A673 (cell line): ENCODE data around the gene ATG9B. TPM values are rescaled to one million over a fixed set of nuclear protein-coding genes. Genes with fewer than 3 reads are reported as not detected.

Experiments
- BruUV-seq: library from RNA; stranded (reverse); fragments of 400-500 nt; replicated peaks from 2 replicates; lab custom pipeline; 2021; lab: Mats Ljungman, UMichigan
- CTCF ChIA-PET: fragments of 300-600 bp; sonication (Branson Sonifier 250); formaldehyde crosslinking; loops from one replicate; lab custom pipeline; 2022; ENCODE audit warnings: antibody characterized with exemption; lab: Charles Lee
- POLR2A ChIA-PET: fragments of 300-600 bp; sonication (Branson Sonifier 250); formaldehyde crosslinking; loops from one replicate; lab custom pipeline; 2022; ENCODE audit warnings: antibody characterized with exemption; ENCODE audit not compliant: low non-redundant PET; lab: Charles Lee
- DNase-seq: peaks from one replicate; pipeline ENCODE4 v3.0.0-alpha.2; 2015; ENCODE audit warnings: low spot score
- H3K27ac ChIP-seq: fragments of 200-600 bp; sonication (generic); 2 replicates; pipeline ENCODE4 v1.5.1; 2016; ENCODE audit warnings: mixed run types, low read depth, mild to moderate bottlenecking, mixed read lengths, antibody characterized with exemption, low read length; ENCODE audit not compliant: poor library complexity, severe bottlenecking
- H3K27me3 ChIP-seq: fragments of 200-600 bp; sonication (generic); replicated peaks from 2 replicates; pipeline ENCODE4 v1.6.1; 2017; ENCODE audit warnings: mixed run types, low read depth, mild to moderate bottlenecking, mixed read lengths, antibody characterized with exemption, low read length; ENCODE audit not compliant: insufficient read depth, poor library complexity
- H3K36me3 ChIP-seq: fragments of 200-600 bp; sonication (generic); 2 replicates; pipeline ENCODE4 v1.6.1; 2016; ENCODE audit warnings: mixed run types, mild to moderate bottlenecking, mixed read lengths, antibody characterized with exemption, low read length; ENCODE audit not compliant: insufficient read depth, poor library complexity, severe bottlenecking
- H3K4me1 ChIP-seq: fragments of 200-600 bp; sonication (generic); 2 replicates; pipeline ENCODE4 v1.6.1; 2017; ENCODE audit warnings: mixed run types, mild to moderate bottlenecking, mixed read lengths, antibody characterized with exemption, low read length; ENCODE audit not compliant: insufficient read depth, poor library complexity, severe bottlenecking
- H3K4me3 ChIP-seq: fragments of 200-600 bp; sonication (generic); 2 replicates; pipeline ENCODE4 v1.5.1; 2016; ENCODE audit warnings: low read depth, mixed run types, mild to moderate bottlenecking, mixed read lengths, low read length; ENCODE audit not compliant: poor library complexity, severe bottlenecking
- H3K9me3 ChIP-seq: fragments of 200-600 bp; sonication (generic); 2 replicates; pipeline ENCODE4 v1.6.1; 2016; ENCODE audit warnings: mixed run types, low read depth, mild to moderate bottlenecking, mixed read lengths, antibody characterized with exemption, low read length; ENCODE audit not compliant: poor library complexity, severe bottlenecking
- CTCF ChIP-seq: fragments of 300-800, 200-600 bp; sonication (generic); conservative IDR thresholded peaks from 2 replicates; pipeline ENCODE4 v1.5.1; 2017; ENCODE audit warnings: low read depth, mild to moderate bottlenecking, antibody characterized with exemption, low read length, moderate library complexity, mixed read lengths
- EZH2 ChIP-seq: fragments of 200-600 bp; sonication (generic); IDR thresholded peaks from 2 replicates; pipeline ENCODE4 v1.6.1; 2017; ENCODE audit warnings: borderline replicate concordance, low read depth, mild to moderate bottlenecking, mixed read lengths, antibody characterized with exemption, low read length; ENCODE audit not compliant: poor library complexity, severe bottlenecking
- intact Hi-C: fragments of 100-400 bp; cut with micrococcal nuclease; formaldehyde crosslinking; loops from one replicate; pipeline ENCODE4 v1.10.0; 2022; ENCODE audit not compliant: unreplicated experiment
- total RNA-seq: library from RNA; stranded (reverse); gene quantifications from 2 replicates; pipeline ENCODE4 v1.2.3, GENCODE V29; 2021

Gene ATG9B
- total RNA-seq, 1 experiment from 2014 or later: 1.9 TPM

- no peaks in the 10 kb centered on the region for H3K4me1 ChIP-seq
- POLR2A ChIA-PET: interaction anchor here (0.5 kb wide), 1 partner anchor 158 kb away, joined by 5 read pairs; no protein-coding TSS in a partner anchor
- DNase-seq: no peak
- H3K27ac ChIP-seq: no peak overlapping the region
- no peaks in the 10 kb centered on the region for H3K9me3 ChIP-seq
- intact Hi-C loops: no loop called here
- H3K4me3 ChIP-seq: no peak overlapping the region
- TF ChIP-seq EZH2 (no peak), CTCF (no peak)
- H3K36me3 ChIP-seq: peaks cover 84% of the 10 kb centered on the region
- no peaks in the 10 kb centered on the region for H3K27me3 ChIP-seq
- CTCF ChIA-PET: interaction anchor here (0.6 kb wide), 1 partner anchor 54 kb away, joined by 3 read pairs; no protein-coding TSS in a partner anchor
- BruUV-seq: no TSS peak
Measured at GRCh38 chr7:151071032-151071866, 47.0 kb upstream of the ATG9B start.

- H3K27me3 ChIP-seq: no peaks in the 10 kb centered on the region
- intact Hi-C loops: no loop called here
- ChIA-PET POLR2A (interaction anchor here (0.6 kb wide), 1 partner anchor 1076 kb away, joined by 3 read pairs; no protein-coding TSS in a partner anchor), CTCF (interaction anchor here (0.6 kb wide), 1 partner anchor 53 kb away, joined by 3 read pairs; no protein-coding TSS in a partner anchor)
- no peak for DNase-seq
- H3K27ac ChIP-seq: no peak overlapping the region
- H3K4me3 ChIP-seq: no peak overlapping the region
- H3K36me3 ChIP-seq: peaks cover 83% of the 10 kb centered on the region
- H3K9me3 ChIP-seq: no peaks in the 10 kb centered on the region
- H3K4me1 ChIP-seq: no peaks in the 10 kb centered on the region
- BruUV-seq: no TSS peak
- TF ChIP-seq CTCF (no peak), EZH2 (no peak)
Measured at GRCh38 chr7:151070574-151070960, 46.3 kb upstream of the ATG9B start.

GRCh38 chr7:151069841-151070573, 45.7 kb upstream of the ATG9B start:
- intact Hi-C loops: no loop called here
- POLR2A ChIA-PET: interaction anchor here (0.6 kb wide), 1 partner anchor 1077 kb away, joined by 3 read pairs; no protein-coding TSS in a partner anchor
- Histone ChIP-seq H3K4me3 (no peak overlapping the region), H3K27me3 (no peaks in the 10 kb centered on the region), H3K4me1 (no peaks in the 10 kb centered on the region), H3K9me3 (no peaks in the 10 kb centered on the region), H3K36me3 (peaks cover 78% of the 10 kb centered on the region), H3K27ac (no peak overlapping the region)
- TF ChIP-seq EZH2 (no peak), CTCF (no peak)
- no TSS peak for BruUV-seq
- CTCF ChIA-PET: no interaction called here
- DNase-seq: no peak
